Endothelial cell of umbilical vein (primary cell): ENCODE results near the gene RSPO1. TPM values are rescaled to one million over a fixed set of nuclear protein-coding genes. Genes with fewer than 3 reads are reported as not detected.
A peak's percentile ranks its signal among the peaks of the same experiment; 100 is the strongest.

Experiments used
- BruUV-seq: library from RNA; stranded (reverse); fragments of 400-500 nt; replicated peaks from 2 replicates; lab custom pipeline; 2021; lab: Mats Ljungman, UMichigan
- CTCF ChIA-PET: fragments of 300-600, 350-600 bp; sonication (Branson Sonifier 250); formaldehyde crosslinking; loops from one replicate; lab custom pipeline; 2021; ENCODE audit warnings: antibody characterized with exemption, inconsistent platforms; lab: Charles Lee
- POLR2A ChIA-PET: fragments of 300-600, 350-600 bp; sonication (Branson Sonifier 250); formaldehyde crosslinking; loops from one replicate; lab custom pipeline; 2021; ENCODE audit warnings: antibody characterized with exemption, inconsistent platforms; lab: Charles Lee
- DNase-seq: peaks from one replicate; pipeline ENCODE4 v3.0.0-alpha.2; 2011; ENCODE audit warnings: low read depth, low spot score
- FAIRE-seq: peaks from 2 replicates; lab custom pipeline; 2011; peaks lifted over from hg19 to GRCh38; lab: Jason Lieb, UNC
- H2AFZ ChIP-seq: 2 replicates; pipeline ENCODE4 v1.6.0; 2012; ENCODE audit warnings: low read depth, low read length, control low read depth, inconsistent platforms
- H3K27ac ChIP-seq: 2 replicates; pipeline ENCODE4 v1.5.1; 2011; ENCODE audit warnings: low read depth, mild to moderate bottlenecking, control low read depth, low read length, moderate library complexity; ENCODE audit not compliant: insufficient read depth
- H3K27me3 ChIP-seq, 2 experiments: 2 replicates each; pipeline versions ENCODE4 v1.6.0 to v1.6.1; 2011; ENCODE audit warnings: low read length in 2 of 2, mixed read lengths in 1 of 2; ENCODE audit not compliant: control insufficient read depth in 2 of 2, insufficient read depth in 2 of 2
- H3K36me3 ChIP-seq, 2 experiments: 2 replicates in 1 of 2; 3 replicates in 1 of 2; pipeline ENCODE4 v1.5.1; 2011; ENCODE audit warnings: low read length in 2 of 2, mild to moderate bottlenecking in 1 of 2, moderate library complexity in 1 of 2; ENCODE audit not compliant: control insufficient read depth in 2 of 2, insufficient read depth in 2 of 2; ENCODE audit errors: extremely low read depth in 1 of 2
- H3K4me1 ChIP-seq: 3 replicates; pipeline ENCODE4 v1.5.1; 2011; ENCODE audit warnings: mild to moderate bottlenecking, low read length; ENCODE audit not compliant: control insufficient read depth, insufficient read depth; ENCODE audit errors: extremely low read depth
- H3K4me2 ChIP-seq: 2 replicates; pipeline ENCODE4 v1.6.1; 2011; ENCODE audit warnings: low read length, control low read depth, mixed read lengths; ENCODE audit not compliant: insufficient read depth
- H3K4me3 ChIP-seq, 3 experiments: fragments of 200-600 bp in 1 of 3; sonication (generic), shearing (Covaris generic) in 1 of 3; replicated peaks in 1 of 3; 2 replicates each; pipeline ENCODE4 v1.5.1; 2011 to 2016; ENCODE audit warnings: control low read depth in 3 of 3, low read length in 3 of 3, mild to moderate bottlenecking in 2 of 3, inconsistent platforms in 1 of 3, low read depth in 1 of 3, moderate library complexity in 1 of 3; ENCODE audit not compliant: insufficient read depth in 1 of 3
- H3K79me2 ChIP-seq: 2 replicates; pipeline ENCODE4 v1.6.0; 2012; ENCODE audit warnings: low read length, inconsistent platforms; ENCODE audit not compliant: control insufficient read depth, insufficient read depth
- H3K9ac ChIP-seq: replicated peaks from 2 replicates; pipeline ENCODE3; 2011; ENCODE audit warnings: low read length, control low read depth; ENCODE audit not compliant: insufficient read depth; ENCODE audit errors: extremely low read depth
- H3K9me1 ChIP-seq: replicated peaks from 3 replicates; pipeline ENCODE4 v1.6.0; 2011; ENCODE audit warnings: mild to moderate bottlenecking, low read length; ENCODE audit not compliant: control insufficient read depth, insufficient read depth; ENCODE audit errors: extremely low read depth
- H3K9me3 ChIP-seq: replicated peaks from 2 replicates; pipeline ENCODE4 v1.5.1; 2012; ENCODE audit warnings: low read length, inconsistent platforms; ENCODE audit not compliant: control insufficient read depth, insufficient read depth
- H4K20me1 ChIP-seq: replicated peaks from 2 replicates; pipeline ENCODE3; 2011; ENCODE audit warnings: mild to moderate bottlenecking, low read length; ENCODE audit not compliant: control insufficient read depth, insufficient read depth; ENCODE audit errors: extremely low read depth
- EZH2 ChIP-seq: IDR thresholded peaks from 2 replicates; pipeline ENCODE4 v1.6.1; 2012; ENCODE audit warnings: borderline replicate concordance, low read depth, mild to moderate bottlenecking, moderate library complexity, low read length, inconsistent platforms; ENCODE audit not compliant: severe bottlenecking
- FOS ChIP-seq: IDR thresholded peaks from 2 replicates; pipeline ENCODE4 v1.6.1; 2011; ENCODE audit warnings: mild to moderate bottlenecking, low read length, moderate library complexity, borderline replicate concordance; ENCODE audit not compliant: insufficient read depth
- GATA2 ChIP-seq: IDR thresholded peaks from 2 replicates; pipeline ENCODE4 v1.7.0; 2011; ENCODE audit warnings: low read depth, mild to moderate bottlenecking, moderate library complexity, mixed read lengths, low read length; ENCODE audit not compliant: insufficient read length, insufficient read depth
- JUN ChIP-seq: IDR thresholded peaks from 2 replicates; pipeline ENCODE4 v1.6.1; 2011; ENCODE audit warnings: borderline replicate concordance, low read depth; ENCODE audit not compliant: insufficient read length, insufficient read depth
- MYC ChIP-seq: IDR thresholded peaks from one replicate; pipeline ENCODE4 v1.6.1; 2011; ENCODE audit warnings: mild to moderate bottlenecking, low read depth, low read length
- POLR2A ChIP-seq: IDR thresholded peaks from 2 replicates; pipeline ENCODE4 v1.6.1; 2012; ENCODE audit warnings: low read depth, mild to moderate bottlenecking, control low read depth, low read length
- POLR2AphosphoS5 ChIP-seq: IDR thresholded peaks from 2 replicates; pipeline ENCODE4 v1.6.1; 2012; ENCODE audit warnings: low read depth, mild to moderate bottlenecking, control low read depth, low read length, moderate library complexity; ENCODE audit not compliant: insufficient read depth
- dilution Hi-C: fragments of 300-500 bp; cut with MboI; formaldehyde crosslinking; loops from one replicate; pipeline ENCODE4 v1.15.0; 2019; ENCODE audit warnings: low sequenced_read_pairs; ENCODE audit not compliant: extremely low pct_ligation_motif_present
- intact Hi-C: fragments of 100-400 bp; cut with micrococcal nuclease; formaldehyde crosslinking; loops from one replicate; pipeline ENCODE4 v1.10.0; 2022
- polyA plus RNA-seq, 4 experiments: library from polyadenylated mRNA; depleted of rRNA in 3 of 4; stranded (reverse) in 3 of 4; unstranded in 1 of 4; fragments of >200 nt; gene quantifications; 2 replicates each; pipeline versions ENCODE4 v1.2.1 to v1.2.3, GENCODE V29; 2011 to 2012; ENCODE audit warnings: missing spikeins in 1 of 4
- total RNA-seq: library from RNA; stranded (reverse); gene quantifications from 2 replicates; pipeline ENCODE4 v1.2.3, GENCODE V29; 2021
- TF ChIP-seq, protein P1 (sequence below): IDR thresholded peaks from 2 replicates; pipeline ENCODE4 v1.6.1; 2011; ENCODE audit not compliant: insufficient read depth, insufficient read length
- TF ChIP-seq, protein P2 (sequence below), 2 donors: IDR thresholded peaks; 1 replicate in 1 of 2; 2 replicates in 1 of 2; pipeline ENCODE4 v1.5.1; 2011; ENCODE audit warnings: low read length in 2 of 2, mild to moderate bottlenecking in 2 of 2, moderate library complexity in 2 of 2, control low read depth in 1 of 2, inconsistent platforms in 1 of 2, low read depth in 1 of 2; ENCODE audit not compliant: insufficient read depth in 1 of 2; ENCODE audit errors: extremely low read depth in 1 of 2

The RSPO1 gene
- total and polyA plus RNA-seq, 2 donors (not counting 3 experiments of a cell fraction or from before 2014, with no cell fraction given), result not detected

DNA sequence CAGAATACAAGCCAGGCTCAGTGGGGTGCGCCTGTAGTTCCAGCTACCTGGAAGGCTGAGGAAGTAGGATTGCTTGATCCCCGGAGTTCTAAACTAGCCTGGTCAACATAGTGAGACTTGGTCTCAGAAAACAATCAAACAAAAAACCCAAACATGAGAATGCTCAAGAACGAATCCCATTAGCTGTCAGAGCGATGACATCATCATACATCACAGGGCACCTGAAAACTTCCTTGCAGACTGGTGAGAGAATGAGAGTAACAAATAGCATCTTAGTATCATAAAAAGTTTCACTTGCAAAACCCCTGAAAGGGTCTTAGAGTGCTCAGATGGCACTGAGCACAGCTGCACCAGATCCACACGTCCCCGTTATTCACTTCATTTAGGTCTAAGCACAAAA lies 36.6 kb upstream of the RSPO1 start:
- BruUV-seq, result no TSS peak
- H2AFZ ChIP-seq, result no peak overlapping the region
- dilution Hi-C loops, result no loop called here

DNA sequence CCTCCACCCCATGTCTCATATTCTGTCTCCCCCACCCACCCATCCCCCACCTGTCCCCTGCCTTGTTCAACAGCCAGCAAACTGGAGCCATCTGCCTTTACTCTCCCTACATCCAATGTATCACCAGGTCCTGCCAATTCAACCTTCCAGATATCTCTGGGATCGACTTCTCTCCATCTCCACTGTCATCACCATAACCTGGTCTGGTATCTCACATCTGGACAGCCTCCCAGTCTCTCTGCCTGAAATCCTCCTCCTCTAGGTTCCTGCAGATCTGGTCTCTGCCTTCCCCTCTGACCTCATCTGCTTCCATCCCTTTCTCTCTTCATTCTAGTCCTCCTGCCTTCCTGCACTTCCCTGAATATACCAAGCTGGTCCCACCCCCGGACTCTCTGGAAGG lies 35.4 kb upstream of the RSPO1 start:
- H3K79me2 ChIP-seq, result no peaks in the 10 kb centered on the region
- H3K9ac ChIP-seq, result no peak overlapping the region
- POLR2A ChIA-PET, result no interaction called here
- H3K4me2 ChIP-seq, result no peak overlapping the region
- no peaks in the 10 kb centered on the region for H3K4me1 ChIP-seq
- no peak overlapping the region for H2AFZ ChIP-seq
- no peaks in the 10 kb centered on the region for H3K9me3 ChIP-seq
- dilution Hi-C loops (no loop called here), intact Hi-C loops (no loop called here)
- H3K36me3 ChIP-seq, result no peaks in the 10 kb centered on the region
- TF ChIP-seq, protein P1, sequence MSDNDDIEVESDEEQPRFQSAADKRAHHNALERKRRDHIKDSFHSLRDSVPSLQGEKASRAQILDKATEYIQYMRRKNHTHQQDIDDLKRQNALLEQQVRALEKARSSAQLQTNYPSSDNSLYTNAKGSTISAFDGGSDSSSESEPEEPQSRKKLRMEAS, result no peak
- TF ChIP-seq MYC (no peak), EZH2 (no peak), GATA2 (no peak), FOS (no peak), POLR2A (no peak), JUN (no peak), POLR2AphosphoS5 (no peak)
- TF ChIP-seq, protein P2, sequence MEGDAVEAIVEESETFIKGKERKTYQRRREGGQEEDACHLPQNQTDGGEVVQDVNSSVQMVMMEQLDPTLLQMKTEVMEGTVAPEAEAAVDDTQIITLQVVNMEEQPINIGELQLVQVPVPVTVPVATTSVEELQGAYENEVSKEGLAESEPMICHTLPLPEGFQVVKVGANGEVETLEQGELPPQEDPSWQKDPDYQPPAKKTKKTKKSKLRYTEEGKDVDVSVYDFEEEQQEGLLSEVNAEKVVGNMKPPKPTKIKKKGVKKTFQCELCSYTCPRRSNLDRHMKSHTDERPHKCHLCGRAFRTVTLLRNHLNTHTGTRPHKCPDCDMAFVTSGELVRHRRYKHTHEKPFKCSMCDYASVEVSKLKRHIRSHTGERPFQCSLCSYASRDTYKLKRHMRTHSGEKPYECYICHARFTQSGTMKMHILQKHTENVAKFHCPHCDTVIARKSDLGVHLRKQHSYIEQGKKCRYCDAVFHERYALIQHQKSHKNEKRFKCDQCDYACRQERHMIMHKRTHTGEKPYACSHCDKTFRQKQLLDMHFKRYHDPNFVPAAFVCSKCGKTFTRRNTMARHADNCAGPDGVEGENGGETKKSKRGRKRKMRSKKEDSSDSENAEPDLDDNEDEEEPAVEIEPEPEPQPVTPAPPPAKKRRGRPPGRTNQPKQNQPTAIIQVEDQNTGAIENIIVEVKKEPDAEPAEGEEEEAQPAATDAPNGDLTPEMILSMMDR (IDR thresholded peaks at IDR 0.05; ENCODE audit: extremely low read depth in 1 of 2, insufficient read depth in 1 of 2, low read depth in 1 of 2, low read length in 2 of 2), result no peak
- CTCF ChIA-PET, result interaction anchor here (3.7 kb wide), 1 partner anchor 12 kb away, joined by 16 read pairs; no protein-coding TSS in a partner anchor
- BruUV-seq, result no TSS peak
- FAIRE-seq, result no peak
- H3K27ac ChIP-seq, result no peak overlapping the region
- no peaks in the 10 kb centered on the region for H4K20me1 ChIP-seq
- no peaks in the 10 kb centered on the region for H3K9me1 ChIP-seq
- H3K27me3 ChIP-seq, result peaks cover 0 to 2% of the 10 kb centered on the region in 2 experiments
- no peak for DNase-seq
- no peak overlapping the region for H3K4me3 ChIP-seq

More for the DNA sequence above, 36.6 kb upstream of the RSPO1 start:
- Histone ChIP-seq H3K27ac (no peak overlapping the region), H3K4me3 (no peak overlapping the region), H3K9me1 (no peaks in the 10 kb centered on the region), H4K20me1 (no peaks in the 10 kb centered on the region), H3K9me3 (no peaks in the 10 kb centered on the region), H3K79me2 (no peaks in the 10 kb centered on the region), H3K9ac (no peak overlapping the region), H3K4me1 (no peaks in the 10 kb centered on the region), H3K36me3 (no peaks in the 10 kb centered on the region), H3K27me3 (peaks cover under 1 to 2% of the 10 kb centered on the region in 2 experiments), H3K4me2 (no peak overlapping the region)
- intact Hi-C loops, result no loop called here
- ChIA-PET POLR2A (no interaction called here), CTCF (interaction anchor here (3.7 kb wide), 1 partner anchor 11 kb away, joined by 16 read pairs; no protein-coding TSS in a partner anchor)
- FAIRE-seq (no peak), DNase-seq (no peak)
- TF ChIP-seq MYC (no peak), JUN (peak; percentile 26)
